Bone marrow (tissue), 2 donors: ENCODE measurements around the gene C1QB.

Experiments
- DNase-seq, 2 donors: peaks; one replicate each; lab custom pipeline; 2025; lab: John Stamatoyannopoulos, UW

The C1QB gene

DNA sequence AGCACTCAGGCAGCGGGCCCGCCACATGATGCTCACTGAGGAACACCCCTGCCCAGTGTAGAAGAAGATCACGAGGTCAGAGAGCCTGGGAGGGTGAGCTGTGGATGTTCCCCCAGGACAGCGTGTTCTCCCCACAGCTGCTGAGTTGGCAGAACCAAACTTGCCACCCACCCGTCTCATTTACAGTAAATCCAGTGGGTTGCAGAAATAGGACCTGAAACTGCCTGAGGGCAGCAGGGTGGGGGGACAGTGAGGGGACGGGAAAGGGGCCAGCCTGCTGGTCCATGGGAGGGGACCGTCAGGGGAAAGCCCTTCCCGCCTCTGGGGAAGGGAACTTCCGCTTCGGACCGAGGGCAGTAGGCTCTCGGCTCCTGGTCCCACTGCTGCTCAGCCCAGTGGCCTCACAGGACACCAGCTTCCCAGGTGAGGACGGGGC, at the start of gene C1QB:
Gene C1QB, plus strand, starts transcription at position 356 of the 436 bp plus-strand sequence. CDS start 6,227 bp downstream, outside the sequence.
- DNase-seq, result no peak

GRCh38 chr1:22606161-22606560, 46.9 kb upstream of the C1QB start:
- DNase-seq, result no peak

DNA sequence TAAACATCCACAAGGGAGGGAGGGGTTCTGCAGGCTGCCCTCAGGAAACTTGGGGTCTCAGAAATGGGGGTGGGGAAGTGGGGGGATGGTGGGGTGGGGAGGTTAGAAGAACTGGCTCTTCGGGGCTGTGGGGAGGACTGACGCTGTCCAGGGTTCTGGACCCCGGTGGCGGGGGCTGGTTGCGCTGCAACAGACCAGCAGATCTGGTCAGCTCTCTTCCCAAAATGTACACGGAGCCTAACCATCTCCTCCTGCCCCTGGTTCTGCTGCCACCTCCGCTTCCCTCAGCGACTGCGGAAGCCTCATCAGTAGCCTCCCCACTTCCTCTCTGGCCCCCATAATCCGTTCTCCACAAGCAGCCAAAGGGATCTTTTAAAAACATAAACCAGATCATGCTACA, 45.9 kb upstream of the C1QB start:
- no peak for DNase-seq

DNA sequence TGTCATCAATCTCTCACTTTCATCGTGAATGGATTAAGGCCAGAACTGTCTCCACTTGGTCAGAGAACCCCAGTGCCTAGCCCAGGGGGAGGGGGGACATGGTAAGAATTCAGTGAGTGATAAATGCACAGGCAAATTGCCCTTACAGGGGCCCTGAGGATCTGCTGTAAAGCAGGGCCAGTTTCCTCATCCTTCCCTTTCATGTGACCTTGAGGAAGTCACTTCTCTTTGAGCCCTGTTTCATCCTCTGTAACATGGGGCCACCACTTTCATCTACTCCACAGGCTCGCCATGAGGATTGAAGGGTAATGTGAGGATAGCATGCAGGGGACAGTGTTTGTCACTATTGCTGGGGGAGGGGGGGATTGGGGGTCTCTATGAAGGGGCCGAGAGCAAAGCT, 44.7 kb upstream of the C1QB start:
- no peak for DNase-seq

DNA sequence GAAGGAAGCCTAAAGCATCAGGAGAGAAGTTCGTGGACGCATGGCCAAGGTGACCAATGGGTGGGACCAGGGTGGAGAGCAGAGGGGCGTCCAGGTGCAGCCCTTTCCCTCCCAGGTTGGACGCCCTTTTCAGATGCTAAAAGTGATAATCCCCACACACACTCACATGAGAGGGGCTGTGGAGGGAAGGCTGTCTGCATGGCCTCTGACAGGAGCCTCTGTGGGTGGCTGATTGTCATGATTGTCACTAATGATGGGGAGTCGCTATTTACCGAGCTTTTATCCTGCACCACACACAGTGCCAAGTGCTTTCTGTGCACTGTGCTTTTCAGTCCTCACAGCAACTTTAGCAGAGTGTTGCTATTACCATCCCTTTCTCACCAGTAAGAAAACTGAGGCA, 43.7 kb upstream of the C1QB start:
- no peak for DNase-seq

DNA sequence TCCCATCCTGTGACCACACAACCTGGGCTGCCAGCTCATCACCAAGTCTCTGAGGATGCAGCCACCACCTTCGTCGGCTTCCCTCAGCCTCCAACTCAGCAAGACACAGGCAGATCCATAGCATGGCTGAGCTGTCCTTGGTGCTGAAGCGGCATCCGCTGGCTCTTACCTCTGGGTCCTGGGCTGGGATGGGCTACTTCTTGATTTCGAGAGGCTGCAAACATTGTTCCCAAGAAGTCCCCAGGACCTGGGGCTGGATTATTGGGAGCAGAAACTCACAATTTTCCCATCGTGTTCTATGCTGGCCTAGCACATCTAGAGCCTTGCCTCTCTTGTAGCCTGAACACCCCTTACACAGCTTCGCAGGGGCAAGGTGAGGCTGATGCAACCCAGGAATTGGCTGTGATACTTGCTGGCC, 41.5 kb upstream of the C1QB start:
- DNase-seq, result no peak

DNA sequence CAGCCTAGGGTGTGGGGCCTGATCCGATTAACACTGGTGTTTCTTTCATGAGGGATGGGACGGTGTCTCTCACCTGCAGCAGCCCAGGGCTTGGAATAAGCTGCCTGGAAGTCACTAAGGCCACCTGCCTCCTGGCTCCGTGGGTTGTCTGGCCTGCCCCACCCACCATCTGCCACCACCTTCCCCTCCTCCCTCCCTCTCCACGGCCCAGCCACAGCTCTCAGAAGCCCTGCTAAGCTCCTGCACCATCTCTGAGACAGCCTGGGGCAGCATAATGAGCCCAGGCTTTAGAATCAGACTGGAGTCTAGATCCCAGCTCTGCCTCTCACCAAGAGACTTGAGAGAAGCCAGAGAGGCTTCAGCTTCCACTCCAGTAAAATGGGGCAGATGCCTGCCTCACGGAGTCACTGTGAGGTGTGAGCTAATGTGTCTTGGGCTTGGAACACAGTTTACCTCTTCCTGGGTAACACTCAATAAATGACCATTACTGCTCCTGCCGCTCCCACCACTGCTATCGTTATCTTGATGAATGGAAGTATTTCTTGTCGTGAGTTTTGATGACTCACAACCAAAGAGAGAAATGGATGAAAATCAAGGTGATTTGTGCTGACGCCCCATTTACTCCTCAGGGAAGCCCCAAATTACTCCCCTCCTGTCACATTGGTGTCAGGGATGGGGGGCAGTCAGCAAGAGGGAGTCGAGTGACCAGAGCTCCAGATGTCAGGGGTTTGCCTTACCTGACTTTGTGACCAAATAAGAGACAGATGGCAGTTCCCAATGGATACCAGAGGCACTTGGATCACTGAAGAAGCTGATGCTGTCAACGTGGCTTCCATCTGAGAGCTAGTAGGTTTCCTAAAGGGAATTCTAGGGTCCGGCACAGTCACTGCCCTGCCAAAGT, 40.1 kb upstream of the C1QB start:
- DNase-seq, result no peak

GRCh38 chr1:22613572-22613918, 39.5 kb upstream of the C1QB start:
- DNase-seq, result no peak

DNA sequence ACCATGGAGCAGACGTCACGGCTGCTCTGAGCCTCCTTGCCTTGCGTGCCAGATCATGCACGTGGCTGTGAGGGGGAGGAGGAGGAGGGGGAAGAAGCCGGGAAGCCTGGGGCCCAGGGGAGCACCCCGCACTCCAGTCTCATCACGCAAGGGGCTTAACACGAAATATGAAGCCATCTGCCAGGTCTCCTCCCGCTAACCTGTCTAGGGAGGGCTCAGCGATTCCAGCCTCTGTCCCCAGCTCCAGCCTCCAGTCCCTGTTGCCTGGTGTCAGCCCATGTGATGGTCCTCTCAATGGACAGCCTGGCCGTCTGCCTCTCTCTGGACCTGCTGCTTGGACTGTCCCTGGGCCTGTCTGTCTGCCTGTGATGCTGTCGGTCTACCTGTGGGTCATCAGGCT, 39.1 kb upstream of the C1QB start:
- DNase-seq, result no peak

GRCh38 chr1:22615886-22616285, 37.1 kb upstream of the C1QB start:
- DNase-seq, result no peak

DNA sequence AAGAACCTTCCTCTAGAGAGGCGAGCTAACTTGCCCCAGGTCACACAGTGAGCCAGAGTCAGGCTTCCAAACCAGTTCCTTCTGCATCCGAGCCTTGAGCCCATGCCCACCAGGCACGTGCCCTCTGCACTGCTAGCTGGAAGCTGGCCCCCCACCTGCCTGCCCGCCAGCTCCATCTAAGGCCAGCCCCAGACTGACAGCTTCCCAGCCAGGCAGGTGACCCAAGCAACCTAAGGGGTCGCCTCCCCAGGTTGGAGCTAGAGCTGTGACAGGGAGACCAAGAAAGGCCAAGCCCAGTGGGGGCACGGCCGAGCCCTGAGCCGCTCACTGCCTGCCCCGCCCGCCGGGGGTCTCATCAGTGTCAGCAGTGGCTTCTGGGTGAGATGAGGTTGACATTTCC, 36.5 kb upstream of the C1QB start:
- DNase-seq, result no peak

DNA sequence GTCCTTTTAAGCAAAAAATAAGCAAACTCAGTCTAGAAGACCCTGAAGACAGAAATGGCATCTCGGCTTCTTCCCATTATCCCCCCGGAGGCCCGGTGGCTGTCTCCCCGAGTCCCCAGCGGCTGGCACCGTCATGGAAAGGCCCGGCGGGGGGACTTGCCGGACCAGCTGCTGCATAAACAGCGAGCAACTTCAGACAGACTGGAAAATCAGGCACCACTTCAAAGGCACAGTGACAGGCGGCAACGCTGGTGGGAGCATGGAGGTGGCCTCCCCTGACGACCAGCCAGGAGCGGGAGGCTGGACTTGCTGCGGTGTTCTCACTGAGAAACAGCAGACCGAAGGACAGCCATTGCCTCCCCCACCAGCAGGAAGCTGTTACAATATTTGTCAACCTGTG, 35.0 kb upstream of the C1QB start:
- DNase-seq, result no peak

- DNase-seq, result no peak
Measured at GRCh38 chr1:22619252-22619651, 33.8 kb upstream of the C1QB start.

GRCh38 chr1:22619798-22620197, 33.2 kb upstream of the C1QB start:
- DNase-seq, result no peak

DNA sequence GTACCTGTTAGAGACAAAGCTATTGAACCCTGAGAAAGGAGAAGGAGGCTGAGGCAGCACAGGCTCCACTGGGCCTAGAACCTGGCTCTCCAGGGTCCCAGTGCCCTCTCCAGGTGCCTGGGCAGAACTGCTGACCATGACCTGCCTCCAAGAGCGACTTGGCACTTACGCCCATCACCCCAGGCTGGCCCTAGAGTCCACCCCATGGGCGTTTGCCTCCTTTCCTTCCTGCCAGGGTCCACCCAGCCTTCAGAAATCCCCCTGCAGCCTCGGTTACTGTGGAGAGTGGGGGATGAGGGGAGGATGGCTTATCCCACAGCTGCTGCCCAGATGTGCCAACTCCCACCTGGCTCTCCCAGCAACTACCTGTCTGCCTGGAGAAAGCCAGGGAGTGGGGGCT, 31.3 kb upstream of the C1QB start:
- DNase-seq, result no peak

DNA sequence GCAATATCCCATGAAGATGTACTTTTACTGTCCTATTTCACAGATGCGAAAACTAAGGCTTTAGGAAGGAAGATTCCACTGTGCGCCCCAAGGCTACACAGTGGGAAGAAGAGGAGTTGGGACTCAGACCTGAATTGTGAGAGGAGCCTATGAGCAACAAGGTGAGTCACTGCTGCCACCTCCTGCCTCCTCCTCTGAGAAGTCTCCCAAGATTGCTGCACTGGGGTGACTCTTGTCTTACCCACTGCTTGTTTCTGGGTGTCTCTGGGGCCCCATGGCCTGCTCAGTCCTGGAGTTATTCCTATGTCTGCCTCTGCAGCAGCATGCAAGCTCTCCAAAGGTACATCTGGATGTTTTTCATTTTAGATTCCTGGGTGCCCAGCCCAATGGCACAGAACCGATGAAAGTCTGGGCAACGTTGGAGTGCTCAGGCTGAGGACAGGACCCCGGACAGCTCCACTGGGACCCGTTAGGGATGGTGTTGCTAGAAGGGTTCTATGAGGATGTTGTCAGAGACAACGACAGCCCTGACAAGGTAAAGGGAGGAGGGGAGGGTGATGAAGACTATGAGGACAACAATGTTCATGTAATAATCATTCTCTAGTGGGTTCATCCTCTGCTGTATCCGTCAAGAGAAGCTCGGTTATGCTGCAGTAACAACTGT, 27.6 kb upstream of the C1QB start:
- no peak for DNase-seq

DNA sequence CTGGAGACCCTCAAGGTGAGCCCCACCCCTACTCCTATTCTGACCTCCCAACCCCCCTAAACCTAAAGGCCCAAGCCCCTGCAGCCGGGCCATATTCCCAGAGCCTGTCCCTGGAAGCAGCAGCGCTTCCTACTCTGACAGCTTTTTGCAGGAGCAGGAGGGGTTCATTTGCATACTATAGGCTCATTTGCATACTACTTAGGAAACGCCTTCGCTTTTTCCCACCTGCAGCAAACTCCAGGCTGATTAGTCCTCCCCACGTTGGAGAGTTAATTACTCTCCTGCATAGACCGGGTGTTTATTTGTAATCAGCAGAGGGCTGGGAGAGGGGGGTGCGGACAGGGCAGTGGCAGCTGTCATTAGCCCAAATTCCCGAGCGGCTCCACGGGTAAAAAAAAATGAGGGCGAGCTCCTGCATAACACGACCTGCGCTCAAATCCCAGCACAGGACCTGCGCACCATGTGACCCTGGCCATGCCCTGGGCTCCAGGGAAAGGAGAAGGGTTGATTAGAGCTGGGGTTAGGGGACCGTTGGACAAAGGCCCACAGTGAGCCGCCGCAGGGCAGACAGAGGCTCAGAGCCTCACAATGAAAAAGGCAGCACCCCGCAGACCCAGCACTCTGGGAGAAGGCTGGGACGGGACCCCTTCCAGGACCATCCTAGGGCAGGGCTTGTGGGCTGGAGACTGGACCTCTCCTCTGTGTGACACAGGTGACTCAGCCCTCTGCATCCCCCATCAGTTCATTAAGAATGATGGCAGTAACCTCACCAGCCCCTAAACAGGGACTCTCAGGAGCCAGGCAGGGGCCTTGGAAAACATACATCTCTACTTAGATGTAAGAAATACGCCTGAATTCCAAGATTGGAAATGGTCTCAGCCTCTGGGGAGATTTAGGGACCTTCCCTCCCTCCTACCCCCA, 26.5 kb upstream of the C1QB start:
- no peak for DNase-seq

- DNase-seq, result no peak
Measured at GRCh38 chr1:22627331-22627730, 25.7 kb upstream of the C1QB start.

DNA sequence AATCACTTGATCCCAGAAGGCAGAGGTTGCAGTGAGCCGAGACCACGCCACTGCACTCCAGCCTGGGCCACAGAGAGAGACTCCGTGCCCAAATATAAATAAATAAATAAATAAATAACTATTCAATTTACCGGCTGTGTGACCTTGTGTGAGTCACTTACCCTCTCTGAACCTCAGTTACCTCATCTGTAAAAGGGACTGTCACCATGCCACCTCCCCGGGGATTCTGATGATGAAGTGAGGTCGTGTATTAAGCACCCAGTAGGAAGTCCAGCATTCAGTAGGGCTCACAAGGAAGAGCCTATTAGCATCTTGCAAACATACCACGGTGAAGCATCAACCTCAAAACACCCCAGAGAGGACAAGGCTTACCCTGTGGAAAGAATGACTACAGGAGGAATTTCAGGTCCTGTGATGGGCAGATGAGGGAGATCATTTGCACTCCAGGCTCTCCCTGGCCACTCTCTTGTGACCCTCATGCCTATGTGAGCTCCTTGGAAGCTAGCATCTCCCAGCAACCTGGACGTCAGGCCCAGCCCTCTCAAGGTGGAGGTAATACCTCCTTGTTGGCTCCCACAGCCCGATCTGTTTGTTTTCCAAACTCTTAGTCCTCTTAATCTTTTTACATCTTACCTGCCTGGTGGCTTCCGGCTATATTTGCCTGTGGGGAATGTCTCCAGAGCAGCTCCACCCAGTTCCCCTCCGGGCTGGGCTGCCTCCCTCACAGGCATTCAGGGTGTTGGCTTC, 24.2 kb upstream of the C1QB start:
- no peak for DNase-seq

GRCh38 chr1:22629886-22630285, 23.1 kb upstream of the C1QB start:
- DNase-seq, result no peak

DNA sequence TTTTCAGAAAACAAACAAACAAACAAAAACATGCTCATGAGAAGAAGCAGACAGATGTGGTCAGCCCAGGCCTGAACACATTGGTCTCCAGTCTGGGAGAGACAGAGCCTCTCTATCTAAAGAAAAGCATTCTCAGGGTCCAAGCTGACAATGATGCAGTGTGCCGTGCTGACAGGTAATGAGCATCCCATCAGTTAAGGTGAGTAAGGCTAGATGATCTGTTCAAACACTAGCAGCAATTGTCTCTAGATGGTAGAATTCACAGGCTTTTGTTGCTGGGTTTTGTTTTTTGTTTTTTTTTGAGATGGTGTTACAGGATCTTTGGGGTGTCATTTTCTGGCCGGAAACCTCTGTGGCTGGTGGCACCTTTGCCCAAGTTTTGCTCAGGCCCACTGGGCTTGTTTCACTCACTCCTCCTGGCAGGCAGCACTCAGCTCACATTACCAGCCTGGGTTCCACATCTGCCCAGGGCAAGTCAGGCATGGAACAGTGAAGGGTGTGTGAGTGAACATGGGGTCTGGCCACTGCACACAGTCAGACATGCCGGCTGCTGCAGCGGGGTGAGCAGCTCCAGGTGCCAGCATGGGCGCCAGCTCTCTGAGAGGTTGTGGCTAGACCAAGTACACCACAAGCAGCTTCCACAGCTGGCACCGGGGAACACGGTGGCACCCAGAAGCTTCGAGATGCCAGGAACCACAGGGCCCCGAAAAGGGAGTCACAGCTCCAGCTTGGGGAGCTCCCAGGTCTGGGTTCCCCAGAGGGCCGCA, 19.2 kb upstream of the C1QB start:
- no peak for DNase-seq
